ENCODE results near the gene CACNB2.

DNA sequence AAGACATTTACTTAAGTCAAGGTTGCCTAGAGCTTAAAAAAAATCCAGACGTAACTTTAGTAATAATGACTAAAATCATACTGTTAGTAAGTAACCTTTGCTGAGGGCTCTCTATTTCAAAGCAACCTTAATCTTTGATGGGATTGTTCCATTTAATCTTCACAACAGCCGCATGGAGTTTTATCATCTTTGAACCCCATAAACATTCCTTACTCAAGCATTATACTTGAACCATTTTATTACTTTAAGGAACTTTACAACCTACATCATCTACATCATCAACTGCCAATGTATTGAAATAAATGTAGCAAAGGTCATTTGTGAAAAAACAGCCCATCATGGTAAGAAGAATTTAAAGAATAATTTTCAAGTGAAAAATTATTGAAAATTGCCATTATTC, 22.9 kb upstream of the CACNB2 start:
- no peak for TF ChIP-seq POLR2A (IDR thresholded peaks at IDR 0.05; ENCODE audit: extremely low read depth, insufficient read length)
- no peak for TF ChIP-seq MYC (IDR thresholded peaks at IDR 0.05; ENCODE audit: low read depth, low read length)
- TF ChIP-seq, protein P1, sequence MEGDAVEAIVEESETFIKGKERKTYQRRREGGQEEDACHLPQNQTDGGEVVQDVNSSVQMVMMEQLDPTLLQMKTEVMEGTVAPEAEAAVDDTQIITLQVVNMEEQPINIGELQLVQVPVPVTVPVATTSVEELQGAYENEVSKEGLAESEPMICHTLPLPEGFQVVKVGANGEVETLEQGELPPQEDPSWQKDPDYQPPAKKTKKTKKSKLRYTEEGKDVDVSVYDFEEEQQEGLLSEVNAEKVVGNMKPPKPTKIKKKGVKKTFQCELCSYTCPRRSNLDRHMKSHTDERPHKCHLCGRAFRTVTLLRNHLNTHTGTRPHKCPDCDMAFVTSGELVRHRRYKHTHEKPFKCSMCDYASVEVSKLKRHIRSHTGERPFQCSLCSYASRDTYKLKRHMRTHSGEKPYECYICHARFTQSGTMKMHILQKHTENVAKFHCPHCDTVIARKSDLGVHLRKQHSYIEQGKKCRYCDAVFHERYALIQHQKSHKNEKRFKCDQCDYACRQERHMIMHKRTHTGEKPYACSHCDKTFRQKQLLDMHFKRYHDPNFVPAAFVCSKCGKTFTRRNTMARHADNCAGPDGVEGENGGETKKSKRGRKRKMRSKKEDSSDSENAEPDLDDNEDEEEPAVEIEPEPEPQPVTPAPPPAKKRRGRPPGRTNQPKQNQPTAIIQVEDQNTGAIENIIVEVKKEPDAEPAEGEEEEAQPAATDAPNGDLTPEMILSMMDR (IDR thresholded peaks at IDR 0.05; ENCODE audit: low read depth, low read length): no peak
- TF ChIP-seq, protein P2, sequence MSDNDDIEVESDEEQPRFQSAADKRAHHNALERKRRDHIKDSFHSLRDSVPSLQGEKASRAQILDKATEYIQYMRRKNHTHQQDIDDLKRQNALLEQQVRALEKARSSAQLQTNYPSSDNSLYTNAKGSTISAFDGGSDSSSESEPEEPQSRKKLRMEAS (IDR thresholded peaks at IDR 0.05; ENCODE audit: low read depth, low read length): no peak

All from NB4 (cell line).